HFF-Myc (cell line): ENCODE results near the gene TEAD1.
A peak's percentile ranks its signal among the peaks of the same experiment; 100 is the strongest.

Experiments used
- DNase-seq: peaks from one replicate; pipeline ENCODE4 v3.0.0-alpha.2; 2011; ENCODE audit warnings: low read depth; ENCODE audit errors: extremely low read depth
- H3K4me3 ChIP-seq: replicated peaks from 2 replicates; pipeline ENCODE4 v1.5.1; 2011; ENCODE audit warnings: low read depth, mild to moderate bottlenecking, control low read depth, low read length
- CTCF ChIP-seq: IDR thresholded peaks from 2 replicates; pipeline ENCODE4 v1.5.1; 2012; ENCODE audit warnings: mild to moderate bottlenecking, low read depth, low read length, control low read depth; ENCODE audit errors: missing control alignments

TEAD1 gene

GRCh38 chr11:12746593-12747097, 72.4 kb downstream of the TEAD1 start:
- TF ChIP-seq CTCF = no peak
- peak; percentile 75 for DNase-seq
- H3K4me3 ChIP-seq = no peak overlapping the region

DNA sequence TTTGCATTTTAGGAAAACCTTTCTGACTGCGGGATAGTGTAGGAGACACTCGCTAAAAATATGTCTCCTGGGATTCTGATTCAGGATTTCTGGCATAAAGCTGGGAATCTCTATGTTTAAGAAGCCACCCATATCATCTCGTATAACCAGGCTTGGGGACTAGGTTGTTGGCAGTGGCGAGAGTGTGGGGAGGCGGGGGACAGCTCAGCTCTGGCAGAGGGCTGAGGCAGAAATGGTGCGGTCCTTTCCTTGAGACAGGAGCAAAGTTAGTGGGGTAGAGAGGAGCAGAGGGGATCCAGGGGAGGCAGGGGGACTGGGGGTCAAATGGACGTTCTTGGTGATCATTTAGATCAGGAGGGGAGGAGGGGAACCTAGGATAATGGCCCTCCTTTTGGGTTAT, 74.3 kb downstream of the TEAD1 start:
- TF ChIP-seq CTCF = no peak

DNA sequence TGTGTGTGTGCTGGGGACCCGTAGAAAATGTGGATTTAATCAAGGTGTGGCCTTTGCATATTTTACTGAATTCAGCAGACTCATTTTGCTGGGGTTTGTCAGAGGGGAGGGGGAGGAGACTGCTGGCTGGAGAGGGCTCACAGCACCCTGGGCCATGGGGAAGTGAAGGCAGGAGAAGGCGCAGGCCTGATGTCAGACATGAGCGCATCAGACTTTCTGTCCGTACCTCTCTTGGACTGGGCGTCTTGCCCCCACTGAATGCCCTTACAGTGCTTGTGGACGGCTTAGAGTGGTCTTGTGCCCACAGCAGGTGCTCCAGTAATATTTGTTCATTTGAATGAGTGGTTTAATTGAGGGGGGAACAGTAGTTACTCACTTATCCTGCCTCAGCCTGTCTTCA, 75.2 kb downstream of the TEAD1 start:
- H3K4me3 ChIP-seq = no peak overlapping the region
- no peak for TF ChIP-seq CTCF
- DNase-seq = no peak

More for the DNA sequence above, 74.3 kb downstream of the TEAD1 start:
- no peak for DNase-seq
- no peak overlapping the region for H3K4me3 ChIP-seq

- H3K4me3 ChIP-seq = no peak overlapping the region
- DNase-seq = no peak
- TF ChIP-seq CTCF = no peak
These were observed 76.0 kb downstream of the TEAD1 start for GRCh38 chr11:12750181-12750580.

DNA sequence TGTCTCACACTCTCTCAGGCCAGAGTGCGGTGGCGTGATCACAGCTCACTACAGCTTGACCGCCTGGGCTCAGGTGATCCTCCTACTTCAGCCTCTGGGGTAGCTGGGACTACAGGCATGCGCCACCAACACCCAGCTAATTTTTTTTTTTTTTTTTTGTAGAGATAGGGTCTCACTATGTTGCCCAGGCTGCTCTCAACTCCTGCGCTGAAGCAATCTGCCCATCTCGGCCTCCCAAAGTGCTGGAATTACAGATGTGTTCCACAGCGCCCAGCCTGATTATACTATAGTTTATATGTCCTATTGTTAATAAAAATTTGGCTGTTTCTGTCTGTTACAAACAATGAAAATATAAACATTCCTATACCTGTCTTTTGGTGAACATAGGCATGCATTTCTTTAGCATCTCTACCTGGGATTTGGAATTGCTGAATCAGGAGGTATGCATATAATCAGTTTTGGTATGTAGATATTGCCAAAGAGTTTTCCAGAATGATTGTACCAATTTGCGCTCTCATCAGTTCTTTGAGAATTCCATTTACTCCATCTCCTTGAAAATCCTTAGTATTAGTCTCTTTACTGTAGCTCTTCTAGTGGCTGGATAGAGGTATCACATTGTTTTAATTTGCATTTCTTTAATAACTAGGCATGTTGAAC, 78.8 kb downstream of the TEAD1 start:
- H3K4me3 ChIP-seq = no peak overlapping the region
- TF ChIP-seq CTCF = no peak
- DNase-seq = no peak

DNA sequence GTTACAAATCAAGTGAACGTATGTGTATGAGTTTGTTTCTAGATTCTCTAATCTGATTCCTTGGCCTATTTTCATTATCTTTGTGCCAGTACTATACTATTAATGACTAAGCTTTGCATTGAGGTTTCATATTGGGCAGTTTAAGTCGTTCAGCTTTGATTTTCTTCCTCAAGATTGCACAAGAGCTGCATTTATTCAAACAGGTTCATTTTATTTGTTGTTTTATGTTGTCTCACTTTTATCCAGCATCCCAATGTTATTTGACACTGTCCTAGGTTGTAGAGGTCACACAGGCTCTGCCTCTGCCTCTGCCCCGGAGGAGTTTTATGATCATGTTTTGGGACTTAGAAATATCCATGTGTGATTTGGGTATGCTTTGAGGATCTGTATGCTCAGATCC, 79.8 kb downstream of the TEAD1 start:
- no peak overlapping the region for H3K4me3 ChIP-seq
- no peak for DNase-seq
- TF ChIP-seq CTCF = no peak
